Measurements from ENCODE around the gene HMCN2.

DNA sequence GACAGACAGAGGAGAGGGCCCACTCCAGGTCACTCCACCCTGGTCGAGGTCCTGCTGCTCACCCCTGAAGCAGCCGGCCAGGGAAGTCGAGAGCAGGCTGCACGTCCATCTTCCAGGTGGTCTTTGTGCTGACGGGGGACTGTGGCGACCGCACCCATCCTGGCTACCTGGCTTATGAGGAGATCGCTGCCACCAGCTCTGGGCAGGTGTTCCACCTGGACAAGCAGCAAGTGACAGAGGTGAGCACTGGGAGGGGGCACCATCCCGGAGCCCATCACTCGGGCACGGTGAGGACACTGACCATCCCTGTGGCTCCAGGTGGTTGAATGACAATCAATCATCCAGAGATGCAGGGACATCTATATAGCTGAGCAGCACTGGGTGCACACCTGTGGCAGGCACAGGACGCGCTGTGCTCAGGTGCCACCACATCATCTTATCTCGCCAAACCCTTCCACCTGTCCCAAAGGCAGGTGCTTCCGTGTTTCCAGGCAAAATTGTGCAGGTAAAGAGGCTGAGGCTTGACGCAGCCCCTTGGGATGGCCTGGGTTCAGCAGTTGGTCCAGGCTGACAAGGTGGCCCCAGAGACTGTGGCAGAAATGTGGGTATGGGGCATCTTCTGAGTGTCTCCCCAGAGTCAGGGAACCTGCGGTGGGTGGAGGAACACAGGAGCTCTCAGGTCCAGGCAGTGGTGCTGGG is 20.7 kb downstream of the HMCN2 start:
- TF ChIP-seq EZH2 (IDR thresholded peaks at IDR 0.05; ENCODE audit: insufficient read depth, poor library complexity, severe bottlenecking) (no peak), EZH2phosphoT487 (IDR thresholded peaks at IDR 0.05; ENCODE audit: insufficient read depth, low read depth) (no peak)

All from GM23248 (cell line).